Smooth muscle cell (in vitro differentiated cells): ENCODE results near the gene CREB3L2. TPM values are rescaled to one million over a fixed set of nuclear protein-coding genes. Genes with fewer than 3 reads are reported as not detected.

ENCODE experiments used
- DNase-seq: peaks from one replicate; lab custom pipeline; 2025; ENCODE audit not compliant: unreplicated experiment; lab: John Stamatoyannopoulos, UW
- H2AFZ ChIP-seq: fragments of 200-600 bp; sonication (generic); 2 replicates; pipeline ENCODE4 v1.6.0; 2016; ENCODE audit warnings: antibody characterized with exemption, low read depth, mild to moderate bottlenecking
- H3F3A ChIP-seq: fragments of 200-600 bp; sonication (generic); 2 replicates; pipeline ENCODE4 v1.6.0; 2017; ENCODE audit warnings: antibody characterized with exemption, low read depth
- H3K27ac ChIP-seq: fragments of 200-600 bp; sonication (generic); 2 replicates; pipeline ENCODE4 v1.5.1; 2016; ENCODE audit warnings: low read depth, mild to moderate bottlenecking
- H3K27me3 ChIP-seq: fragments of 200-600 bp; sonication (generic); 2 replicates; pipeline ENCODE4 v1.6.1; 2016; ENCODE audit warnings: low read depth, mild to moderate bottlenecking
- H3K36me3 ChIP-seq: fragments of 200-600 bp; sonication (generic); 2 replicates; pipeline ENCODE4 v1.5.1; 2016; ENCODE audit warnings: low read depth
- H3K4me1 ChIP-seq: fragments of 200-600 bp; sonication (generic); 2 replicates; pipeline ENCODE4 v1.5.1; 2016; ENCODE audit warnings: low read depth
- H3K4me2 ChIP-seq: fragments of 200-600 bp; sonication (generic); 2 replicates; pipeline ENCODE4 v1.6.0; 2016; ENCODE audit warnings: mild to moderate bottlenecking
- H3K4me3 ChIP-seq: fragments of 200-600 bp; sonication (generic); 2 replicates; pipeline ENCODE4 v1.5.1; 2016; ENCODE audit warnings: mild to moderate bottlenecking
- H3K79me2 ChIP-seq: fragments of 200-600 bp; sonication (generic); 2 replicates; pipeline ENCODE4 v1.6.0; 2016; ENCODE audit warnings: low read depth, mild to moderate bottlenecking
- H3K9ac ChIP-seq: fragments of 200-600 bp; sonication (generic); 2 replicates; pipeline ENCODE4 v1.6.0; 2016; ENCODE audit warnings: low read depth
- H3K9me3 ChIP-seq: fragments of 200-600 bp; sonication (generic); replicated peaks from 2 replicates; pipeline ENCODE4 v1.5.1; 2016; ENCODE audit warnings: low read depth
- H4K20me1 ChIP-seq: fragments of 200-600 bp; sonication (generic); 2 replicates; pipeline ENCODE4 v1.6.0; 2016; ENCODE audit warnings: low read depth
- CTCF ChIP-seq: fragments of 200-600 bp; sonication (generic); IDR thresholded peaks from 2 replicates; pipeline ENCODE4 v1.5.1; 2017; ENCODE audit warnings: borderline replicate concordance, mild to moderate bottlenecking, antibody characterized with exemption; ENCODE audit not compliant: insufficient read depth, poor library complexity, severe bottlenecking
- WGBS: methylation state at CpG from one replicate; pipeline ENCODE4 v1.1.7; 2016; ENCODE audit warnings: low lambda C conversion rate; 5-methylcytosine and 5-hydroxymethylcytosine counted together
- polyA plus RNA-seq: library from polyadenylated mRNA; unstranded; fragments of >200 nt; fragmentation: Nextera tagmentation; extraction: Ambion mirVana; gene quantifications from 2 replicates; pipeline ENCODE4 v1.2.1, GENCODE V29; 2016
- total RNA-seq: library from RNA; depleted of rRNA; stranded (reverse); fragments of >200 nt; gene quantifications from 2 replicates; pipeline ENCODE4 v1.2.3, GENCODE V29; 2014

CREB3L2 gene
- total and polyA plus RNA-seq, 2 experiments from 2014 or later: 27.4 to 69.1 TPM

GRCh38 chr7:137886281-137886680 lies 115.6 kb downstream of the CREB3L2 start:
- Histone ChIP-seq H3K4me2 (peak overlapping the region; percentile 38), H2AFZ (no peak overlapping the region), H3K27ac (peak overlapping the region; percentile 69), H4K20me1 (no peaks in the 10 kb centered on the region), H3K79me2 (no peaks in the 10 kb centered on the region), H3K9ac (peak overlapping the region; percentile 31), H3K27me3 (no peaks in the 10 kb centered on the region), H3K36me3 (peaks cover 7% of the 10 kb centered on the region), H3K4me1 (peaks cover 14% of the 10 kb centered on the region), H3K4me3 (no peak overlapping the region), H3K9me3 (no peaks in the 10 kb centered on the region), H3F3A (peaks cover 4% of the 10 kb centered on the region)
- no peak for TF ChIP-seq CTCF
- no peak for DNase-seq
- WGBS: 76% methylated on average over 3 of the region's 3 CpGs

- Histone ChIP-seq H3K4me2 (no peak overlapping the region), H3K9me3 (no peaks in the 10 kb centered on the region), H3K9ac (no peak overlapping the region), H2AFZ (no peak overlapping the region), H4K20me1 (no peaks in the 10 kb centered on the region), H3K27me3 (no peaks in the 10 kb centered on the region), H3K4me3 (no peak overlapping the region), H3F3A (peaks cover 7% of the 10 kb centered on the region), H3K36me3 (peaks cover 9% of the 10 kb centered on the region), H3K79me2 (no peaks in the 10 kb centered on the region), H3K4me1 (peaks cover 17% of the 10 kb centered on the region), H3K27ac (peak overlapping the region; percentile 69)
- DNase-seq: no peak
- WGBS: 84% methylated on average over 5 of the region's 5 CpGs
- TF ChIP-seq CTCF: no peak
These were observed 116.2 kb downstream of the CREB3L2 start for GRCh38 chr7:137885678-137886077.

- H3K79me2 ChIP-seq: no peaks in the 10 kb centered on the region
- H3K9me3 ChIP-seq: no peaks in the 10 kb centered on the region
- DNase-seq: no peak
- H3K4me3 ChIP-seq: no peak overlapping the region
- no peaks in the 10 kb centered on the region for H4K20me1 ChIP-seq
- H3K27ac ChIP-seq: peak overlapping the region; percentile 97
- H3K9ac ChIP-seq: peak overlapping the region; percentile 19
- H3K4me1 ChIP-seq: peaks cover 43% of the 10 kb centered on the region
- peaks cover 16% of the 10 kb centered on the region for H3F3A ChIP-seq
- H2AFZ ChIP-seq: no peak overlapping the region
- peak overlapping the region; percentile 8 for H3K4me2 ChIP-seq
- peaks cover 9% of the 10 kb centered on the region for H3K36me3 ChIP-seq
- TF ChIP-seq CTCF: no peak
- no peaks in the 10 kb centered on the region for H3K27me3 ChIP-seq
These were observed 119.1 kb downstream of the CREB3L2 start for GRCh38 chr7:137882806-137883205.

GRCh38 chr7:137882261-137882668 lies 119.6 kb downstream of the CREB3L2 start:
- no peaks in the 10 kb centered on the region for H3K9me3 ChIP-seq
- 42% methylated on average over 5 of the region's 5 CpGs for WGBS
- no peaks in the 10 kb centered on the region for H4K20me1 ChIP-seq
- peak overlapping the region; percentile 8 for H3K4me2 ChIP-seq
- H3K79me2 ChIP-seq: no peaks in the 10 kb centered on the region
- no peak for DNase-seq
- H3K9ac ChIP-seq: peak overlapping the region; percentile 19
- peaks cover 16% of the 10 kb centered on the region for H3F3A ChIP-seq
- no peak overlapping the region for H2AFZ ChIP-seq
- no peaks in the 10 kb centered on the region for H3K27me3 ChIP-seq
- H3K4me3 ChIP-seq: no peak overlapping the region
- H3K4me1 ChIP-seq: peaks cover 48% of the 10 kb centered on the region
- peaks cover 9% of the 10 kb centered on the region for H3K36me3 ChIP-seq
- TF ChIP-seq CTCF: no peak
- H3K27ac ChIP-seq: peak overlapping the region; percentile 97
